Stomach smooth muscle (tissue), 2 donors: ENCODE results near the gene OSBPL1A.
"Not testable (repeated sequence)": the region's sequence is repeated elsewhere in the genome, so short reads cannot be mapped to it uniquely, and the experiment has no call there.

Experiments
- H3K27ac ChIP-seq: one replicate; pipeline ENCODE4 v1.7.0; 2013; ENCODE audit warnings: mild to moderate bottlenecking, low read length, inconsistent platforms
- H3K27me3 ChIP-seq, 2 donors: one replicate each; pipeline ENCODE4 v1.7.0; 2013; ENCODE audit warnings: low read length in 2 of 2; ENCODE audit not compliant: insufficient read depth in 2 of 2, control insufficient read depth in 1 of 2
- H3K36me3 ChIP-seq, 2 donors: one replicate each; pipeline ENCODE4 v1.7.0; 2013; ENCODE audit warnings: low read length in 2 of 2; ENCODE audit not compliant: control insufficient read depth in 2 of 2, insufficient read depth in 2 of 2
- H3K4me1 ChIP-seq: one replicate; pipeline ENCODE4 v1.7.0; 2013; ENCODE audit warnings: low read length; ENCODE audit not compliant: control insufficient read depth, insufficient read depth
- H3K4me3 ChIP-seq, 2 donors: one replicate each; pipeline ENCODE4 v1.7.0; 2013; ENCODE audit warnings: low read length in 2 of 2
- H3K9ac ChIP-seq, 2 donors: one replicate each; pipeline ENCODE4 v1.7.0; 2013; ENCODE audit warnings: low read length in 2 of 2, mild to moderate bottlenecking in 1 of 2
- H3K9me3 ChIP-seq, 2 donors: one replicate each; pipeline ENCODE4 v1.7.0; 2013; ENCODE audit warnings: low read length in 2 of 2; ENCODE audit not compliant: control insufficient read depth in 2 of 2
- donor health status: healthy.
- donor health status: Pancreatic carcinoma.

The OSBPL1A gene

DNA sequence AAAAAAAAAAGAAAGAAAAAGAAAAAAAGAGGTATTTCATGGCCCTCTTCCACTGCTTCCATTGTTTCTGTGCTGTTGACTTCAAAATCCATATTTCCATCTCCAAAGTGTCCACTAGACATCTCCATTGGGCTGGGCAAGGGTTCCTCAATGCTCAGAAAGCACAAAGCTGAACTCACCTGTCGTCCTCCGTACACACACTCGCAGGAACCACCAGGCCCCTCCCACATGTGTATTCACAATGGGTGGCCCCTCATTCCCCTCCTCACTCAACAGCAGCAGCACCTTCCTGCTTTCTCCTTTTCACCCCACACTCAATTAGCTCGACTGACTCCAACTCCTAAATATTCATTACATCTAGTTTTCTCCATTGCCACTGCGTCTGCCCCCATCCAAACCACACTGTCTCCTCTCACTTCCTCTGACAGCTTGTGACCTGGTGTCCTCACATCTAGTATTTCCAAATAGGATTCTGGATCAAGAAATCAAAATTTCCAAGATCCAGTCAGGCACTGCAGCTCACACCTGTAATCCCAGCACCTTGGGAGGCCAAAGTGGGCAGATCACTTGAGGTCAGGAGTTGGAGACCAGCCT is 25.2 kb downstream of the OSBPL1A start:
- Histone ChIP-seq H3K9me3 (no peaks in the 10 kb centered on the region), H3K4me1 (no peaks in the 10 kb centered on the region), H3K36me3 (no peaks in the 10 kb centered on the region), H3K27ac (no peak overlapping the region), H3K27me3 (no peaks in the 10 kb centered on the region), H3K4me3 (no peak overlapping the region), H3K9ac (no peak overlapping the region)

DNA sequence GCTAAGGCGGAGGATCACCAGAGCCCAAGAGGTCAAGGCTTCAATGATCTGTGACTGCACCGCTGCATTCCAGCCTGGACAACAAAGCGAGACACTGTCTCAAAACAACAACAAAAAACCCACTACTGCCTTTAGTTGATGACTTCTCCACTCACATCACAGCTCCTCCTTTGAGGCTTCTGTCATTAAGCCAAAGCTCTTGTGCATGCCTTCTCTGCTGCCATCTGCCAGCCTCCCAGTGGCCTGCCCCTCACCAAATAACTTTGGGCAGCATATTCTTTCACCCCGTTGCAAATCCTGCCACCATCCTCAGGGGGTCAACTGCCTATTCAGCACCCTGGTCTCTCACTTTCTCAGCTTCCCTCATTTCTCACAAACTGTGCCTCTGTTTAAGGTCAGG is 27.5 kb downstream of the OSBPL1A start:
- H3K4me3 ChIP-seq: no peak overlapping the region
- no peaks in the 10 kb centered on the region for H3K4me1 ChIP-seq
- no peak overlapping the region for H3K27ac ChIP-seq
- peaks cover 0 to 3% of the 10 kb centered on the region in 2 donors for H3K36me3 ChIP-seq
- H3K9ac ChIP-seq: no peak overlapping the region
- no peaks in the 10 kb centered on the region for H3K9me3 ChIP-seq
- no peaks in the 10 kb centered on the region for H3K27me3 ChIP-seq

DNA sequence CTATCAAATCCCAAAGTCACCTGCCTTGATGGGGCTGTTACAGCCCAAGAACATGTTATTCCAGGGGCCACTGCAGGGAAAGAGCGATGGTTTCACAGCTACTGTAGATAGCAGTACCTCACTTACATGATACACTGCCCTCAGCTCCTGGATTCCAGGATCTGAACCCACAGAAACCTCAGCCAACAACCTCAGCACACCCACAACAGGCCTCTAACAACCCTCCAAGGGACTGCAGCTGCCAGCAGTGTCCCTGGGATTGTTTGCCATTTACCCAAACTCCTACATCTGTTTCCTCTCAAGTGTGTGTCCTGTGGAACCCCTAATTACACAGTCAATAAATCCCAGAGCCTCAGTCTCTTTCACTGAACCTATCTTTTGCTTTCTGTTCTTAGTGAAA is 28.2 kb downstream of the OSBPL1A start:
- Histone ChIP-seq H3K9ac (no peak overlapping the region), H3K4me1 (no peaks in the 10 kb centered on the region), H3K9me3 (no peaks in the 10 kb centered on the region), H3K27me3 (no peaks in the 10 kb centered on the region), H3K4me3 (no peak overlapping the region), H3K36me3 (peaks cover 0 to 3% of the 10 kb centered on the region in 2 donors), H3K27ac (no peak overlapping the region)

DNA sequence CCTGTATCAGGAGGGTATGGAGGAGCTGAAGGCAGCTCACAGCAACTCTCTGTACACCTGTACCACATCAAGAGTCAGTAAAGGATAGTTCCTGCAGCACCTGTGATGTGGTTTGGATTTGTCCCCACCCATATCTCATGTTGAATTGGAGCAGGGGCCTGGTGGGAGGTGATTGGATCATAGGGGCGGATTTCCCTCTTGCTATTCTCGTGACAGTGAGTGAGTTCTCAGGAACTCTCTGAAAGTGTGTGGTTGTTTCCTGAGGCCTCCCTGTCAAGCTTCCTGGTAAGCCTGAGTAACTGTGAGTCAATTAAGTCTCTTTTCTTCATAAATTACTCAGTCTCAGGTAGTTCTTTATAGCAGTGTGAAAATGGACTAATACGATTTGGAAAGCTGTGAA is 28.9 kb downstream of the OSBPL1A start:
- Histone ChIP-seq H3K4me3 (no peak overlapping the region), H3K9ac (no peak overlapping the region), H3K36me3 (peaks cover 0 to 3% of the 10 kb centered on the region in 2 donors), H3K27ac (no peak overlapping the region), H3K27me3 (no peaks in the 10 kb centered on the region), H3K4me1 (no peaks in the 10 kb centered on the region), H3K9me3 (no peaks in the 10 kb centered on the region)

DNA sequence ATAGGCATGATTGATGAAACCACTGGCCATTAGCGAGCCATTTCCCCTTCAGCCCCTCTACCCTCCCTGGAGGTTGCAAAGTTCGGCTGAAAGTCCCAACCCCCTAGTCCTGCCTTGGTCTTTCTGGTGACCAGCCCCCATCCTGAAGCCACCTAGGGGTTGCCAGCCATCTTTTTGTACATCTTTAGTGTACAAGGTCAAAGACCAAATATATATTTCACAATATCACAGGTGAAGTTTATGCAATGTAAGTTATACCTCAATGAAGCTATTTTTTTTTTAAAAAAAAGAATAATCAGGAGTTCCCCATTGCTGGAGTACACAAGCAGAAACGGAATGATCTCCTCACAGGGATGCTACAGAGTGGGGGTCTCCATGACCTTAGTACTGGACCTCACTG is 31.3 kb downstream of the OSBPL1A start:
- no peak overlapping the region for H3K4me3 ChIP-seq
- no peak overlapping the region for H3K27ac ChIP-seq
- H3K4me1 ChIP-seq: no peaks in the 10 kb centered on the region
- no peaks in the 10 kb centered on the region for H3K9me3 ChIP-seq
- no peak overlapping the region for H3K9ac ChIP-seq
- no peaks in the 10 kb centered on the region for H3K27me3 ChIP-seq
- peaks cover 0 to 3% of the 10 kb centered on the region in 2 donors for H3K36me3 ChIP-seq

DNA sequence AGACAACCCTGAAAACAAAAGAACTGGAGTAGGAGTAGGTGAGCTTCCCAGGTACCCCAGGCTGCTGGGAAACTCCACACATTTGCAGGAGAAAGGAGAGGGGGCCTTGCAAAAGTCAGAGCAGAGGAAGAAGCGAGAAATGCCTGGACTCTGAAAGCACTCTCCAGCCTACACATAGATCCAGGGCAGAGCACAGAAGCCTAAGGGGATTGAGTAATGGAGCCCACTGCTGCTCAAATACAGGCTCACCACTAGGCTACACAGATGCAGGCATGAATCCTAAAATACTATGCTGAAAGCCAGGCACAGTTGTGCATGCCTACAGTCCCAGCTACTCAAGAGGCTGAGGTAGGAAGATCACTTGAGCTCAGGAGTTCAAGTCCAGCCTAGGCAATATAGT is 33.4 kb downstream of the OSBPL1A start:
- Histone ChIP-seq H3K27ac (no peak overlapping the region), H3K4me3 (no peak overlapping the region), H3K4me1 (no peaks in the 10 kb centered on the region), H3K9ac (no peak overlapping the region), H3K36me3 (peaks cover 0 to 3% of the 10 kb centered on the region in 2 donors), H3K27me3 (no peaks in the 10 kb centered on the region), H3K9me3 (no peaks in the 10 kb centered on the region)

DNA sequence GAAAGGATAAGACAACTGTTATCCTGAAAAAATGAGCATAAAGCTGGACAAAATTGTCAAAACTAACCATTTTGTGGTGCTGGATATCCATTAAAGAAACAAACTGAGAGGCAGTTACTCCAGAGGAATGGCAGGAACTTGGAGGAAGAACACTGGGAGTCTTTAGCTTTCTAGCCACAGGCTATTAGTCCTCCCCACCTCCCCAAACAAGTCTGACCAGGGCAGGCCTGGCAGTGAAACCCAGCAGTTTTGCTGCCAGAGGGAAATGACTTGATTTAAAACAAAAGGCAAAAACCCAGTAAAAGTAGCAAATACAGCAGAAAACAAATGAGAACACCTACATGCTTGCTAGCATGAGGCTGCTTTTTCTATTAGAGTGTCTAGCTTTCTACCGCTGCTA is 34.9 kb downstream of the OSBPL1A start:
- no peak overlapping the region for H3K27ac ChIP-seq
- H3K4me1 ChIP-seq: no peaks in the 10 kb centered on the region
- H3K9me3 ChIP-seq: no peaks in the 10 kb centered on the region
- no peak overlapping the region for H3K4me3 ChIP-seq
- peaks cover 0 to 6% of the 10 kb centered on the region in 2 donors for H3K36me3 ChIP-seq
- no peak overlapping the region for H3K9ac ChIP-seq
- H3K27me3 ChIP-seq: no peaks in the 10 kb centered on the region

DNA sequence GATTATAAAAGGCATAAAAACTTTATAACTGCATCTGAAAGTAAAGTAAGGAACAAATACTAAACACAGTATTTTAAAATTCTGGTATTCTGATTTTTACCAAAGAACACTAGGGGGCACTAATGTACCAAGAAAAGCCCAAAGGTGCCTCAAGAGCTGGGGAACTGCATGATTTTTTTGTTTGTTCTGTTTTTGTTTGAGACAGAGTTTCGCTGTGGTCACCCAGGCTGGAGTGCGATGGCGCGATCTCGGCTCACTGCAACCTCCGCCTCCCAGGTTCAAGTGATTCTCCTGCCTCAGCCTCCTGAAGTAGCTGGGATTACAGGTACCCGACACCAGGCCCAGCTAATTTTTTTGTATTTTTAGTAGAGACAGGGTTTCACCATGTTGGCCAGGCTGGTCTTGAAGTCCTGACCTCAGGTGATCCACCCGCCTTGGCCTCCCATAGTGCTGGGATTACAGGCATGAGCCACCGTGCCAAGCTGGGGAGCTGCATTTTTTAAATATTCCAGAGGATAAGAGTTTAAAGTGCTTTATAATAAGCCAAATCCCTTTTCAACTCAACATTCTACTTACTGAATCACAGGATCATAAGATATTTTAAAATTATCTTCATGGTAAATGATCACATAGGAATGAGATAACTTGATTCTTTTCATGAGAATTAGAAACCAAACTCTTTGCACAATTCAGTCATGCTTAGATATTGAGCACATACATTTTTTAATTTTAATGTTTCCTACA is 37.7 kb downstream of the OSBPL1A start:
- peak overlapping the region in 1 of 2 donors; percentile 9 for H3K9ac ChIP-seq
- not testable (repeated sequence) for H3K9me3 ChIP-seq

DNA sequence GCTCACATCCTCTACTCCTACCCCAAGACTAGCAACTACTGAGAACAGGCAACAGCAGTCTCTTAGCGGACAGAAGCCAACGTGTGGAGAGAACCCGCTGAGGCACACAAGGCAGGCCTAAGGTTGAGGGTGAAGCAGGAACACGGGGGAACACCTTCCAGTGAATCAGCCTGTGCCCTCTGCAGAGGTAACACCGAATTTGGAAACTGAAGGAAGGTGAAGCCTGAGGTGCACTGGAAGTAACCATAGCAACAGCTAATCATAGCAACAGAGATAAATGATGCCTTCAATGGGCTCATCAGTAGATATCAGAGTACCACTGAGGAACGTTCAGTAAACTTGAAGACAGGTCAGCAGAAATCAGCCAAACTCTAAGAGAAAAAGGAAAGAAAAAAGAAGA is 43.3 kb downstream of the OSBPL1A start:
- Histone ChIP-seq H3K4me3 (no peak overlapping the region), H3K36me3 (peaks cover 0 to 3% of the 10 kb centered on the region in 2 donors), H3K4me1 (no peaks in the 10 kb centered on the region), H3K9me3 (no peaks in the 10 kb centered on the region), H3K27ac (no peak overlapping the region), H3K9ac (no peak overlapping the region), H3K27me3 (no peaks in the 10 kb centered on the region)

More for the DNA sequence above, 37.7 kb downstream of the OSBPL1A start:
- peak overlapping the region in 1 of 2 donors; percentile 22 for H3K4me3 ChIP-seq
- H3K27ac ChIP-seq, H3K27me3 ChIP-seq, H3K4me1 ChIP-seq, H3K36me3 ChIP-seq: not testable (repeated sequence)

DNA sequence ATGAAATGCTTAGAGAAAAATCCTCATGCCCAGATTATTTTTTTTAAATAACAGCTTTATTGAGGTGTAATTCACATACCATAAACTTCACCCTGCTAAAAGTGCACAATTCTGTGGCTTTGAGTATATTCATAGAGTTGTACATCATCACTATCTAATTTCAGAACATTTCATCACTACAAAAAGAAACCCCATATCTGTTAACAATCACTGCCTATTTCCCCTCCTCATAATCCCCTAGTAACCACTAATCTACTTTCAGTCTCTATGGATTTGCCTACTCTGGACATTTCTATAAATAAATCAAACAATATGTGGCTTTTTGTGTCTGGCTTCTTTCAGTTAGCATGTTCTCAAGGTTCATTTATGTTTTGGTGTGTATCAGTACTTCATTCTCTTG is 51.4 kb downstream of the OSBPL1A start:
- Histone ChIP-seq H3K27ac (no peak overlapping the region), H3K36me3 (no peaks in the 10 kb centered on the region), H3K4me3 (no peak overlapping the region), H3K27me3 (no peaks in the 10 kb centered on the region), H3K9me3 (no peaks in the 10 kb centered on the region), H3K9ac (no peak overlapping the region), H3K4me1 (no peaks in the 10 kb centered on the region)

DNA sequence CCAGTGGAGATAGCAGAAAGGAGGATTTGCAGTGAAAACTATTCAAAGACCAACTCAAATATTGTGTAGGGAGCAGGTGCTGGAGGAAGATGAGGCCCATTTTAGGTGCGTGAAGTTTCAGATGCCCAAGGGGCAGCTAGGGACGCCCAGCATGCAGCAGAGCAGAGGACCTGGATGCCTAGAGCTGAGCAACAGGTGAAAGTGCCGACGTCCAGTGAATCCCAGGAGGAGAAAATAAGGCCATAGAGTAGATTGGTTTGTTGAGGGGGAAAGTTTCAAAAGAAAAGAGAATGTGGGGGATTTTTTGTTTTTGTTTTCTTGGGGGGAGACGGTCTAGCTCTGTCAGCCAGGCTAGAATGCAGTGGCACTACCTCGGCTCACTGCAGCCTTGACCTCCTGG is 53.1 kb downstream of the OSBPL1A start:
- Histone ChIP-seq H3K27ac (no peak overlapping the region), H3K9me3 (no peaks in the 10 kb centered on the region), H3K27me3 (no peaks in the 10 kb centered on the region), H3K4me1 (no peaks in the 10 kb centered on the region), H3K4me3 (no peak overlapping the region), H3K9ac (no peak overlapping the region), H3K36me3 (no peaks in the 10 kb centered on the region)
